Esophagus muscularis mucosa (tissue), 4 donors: ENCODE measurements around the gene RAMP3. TPM values are rescaled to one million over a fixed set of nuclear protein-coding genes. Genes with fewer than 3 reads are reported as not detected.

ENCODE experiments used
- DNase-seq: peaks from one replicate; pipeline ENCODE4 v3.0.0-alpha.2; 2017; ENCODE audit errors: extremely low spot score
- H3K27ac ChIP-seq, 4 donors: fragments of 200-600 bp; sonication (generic); replicated peaks in 1 of 4; 1 replicate in 3 of 4; 2 replicates in 1 of 4; pipeline ENCODE4 v1.5.1; 2016 to 2019; ENCODE audit warnings: mild to moderate bottlenecking in 1 of 4
- H3K27me3 ChIP-seq, 4 donors: fragments of 200-600 bp; sonication (generic); one replicate each; pipeline versions ENCODE4 v1.5.1 to v1.6.0; 2016 to 2019
- H3K36me3 ChIP-seq, 4 donors: fragments of 200-600 bp; sonication (generic); one replicate each; pipeline ENCODE4 v1.5.1; 2016 to 2019
- H3K4me1 ChIP-seq, 4 donors: fragments of 200-600 bp; sonication (generic); one replicate each; pipeline ENCODE4 v1.5.1; 2016 to 2019
- H3K4me3 ChIP-seq, 4 donors: fragments of 200-600 bp; sonication (generic); 1 replicate in 2 of 4; 2 replicates in 2 of 4; pipeline ENCODE4 v1.5.1; 2016 to 2019; ENCODE audit warnings: mild to moderate bottlenecking in 4 of 4, moderate library complexity in 1 of 4
- H3K9me3 ChIP-seq, 4 donors: fragments of 200-600 bp; sonication (generic); 1 replicate in 3 of 4; 2 replicates in 1 of 4; pipeline ENCODE4 v1.5.1; 2016 to 2019
- EP300 ChIP-seq: sonication (generic); formaldehyde crosslinking; IDR thresholded peaks from one replicate; pipeline ENCODE4 v1.6.1; 2017; ENCODE audit warnings: antibody characterized with exemption
- POLR2A ChIP-seq: fragments of 450-650 bp; IDR thresholded peaks from one replicate; pipeline ENCODE4 v1.6.1; 2017; ENCODE audit warnings: antibody characterized with exemption, moderate library complexity, mild to moderate bottlenecking, low read depth
- POLR2AphosphoS5 ChIP-seq, 2 donors: sonication (generic); formaldehyde crosslinking; IDR thresholded peaks; one replicate each; pipeline ENCODE4 v1.6.1; 2017; ENCODE audit warnings: antibody characterized with exemption in 2 of 2
- WGBS: methylation state at CpG from one replicate; pipeline ENCODE4 v1.1.5; 2018; 5-methylcytosine and 5-hydroxymethylcytosine counted together
- intact Hi-C: fragments of 100-400 bp; cut with DNase I; formaldehyde crosslinking; loops from one replicate; pipeline ENCODE4 v1.15.1; 2023
- total RNA-seq, 4 donors: library from RNA; depleted of rRNA; stranded (reverse); fragments of >200 nt; gene quantifications; one replicate each; pipeline versions ENCODE4 v1.1.0 to v1.2.1, GENCODE V29; 2016
- TF ChIP-seq, protein P1 (sequence below), 3 experiments: fragments of 200-600 bp in 2 of 3; fragments of 450-650 bp in 1 of 3; sonication (generic) in 2 of 3; IDR thresholded peaks; one replicate each; pipeline ENCODE4 v1.5.1; 2017 to 2019; ENCODE audit warnings: antibody characterized with exemption in 3 of 3, mild to moderate bottlenecking in 2 of 3, moderate library complexity in 1 of 3

Gene RAMP3
- total RNA-seq, 4 donors from 2014 or later: 30.7 to 112 (median 77.2) TPM

DNA sequence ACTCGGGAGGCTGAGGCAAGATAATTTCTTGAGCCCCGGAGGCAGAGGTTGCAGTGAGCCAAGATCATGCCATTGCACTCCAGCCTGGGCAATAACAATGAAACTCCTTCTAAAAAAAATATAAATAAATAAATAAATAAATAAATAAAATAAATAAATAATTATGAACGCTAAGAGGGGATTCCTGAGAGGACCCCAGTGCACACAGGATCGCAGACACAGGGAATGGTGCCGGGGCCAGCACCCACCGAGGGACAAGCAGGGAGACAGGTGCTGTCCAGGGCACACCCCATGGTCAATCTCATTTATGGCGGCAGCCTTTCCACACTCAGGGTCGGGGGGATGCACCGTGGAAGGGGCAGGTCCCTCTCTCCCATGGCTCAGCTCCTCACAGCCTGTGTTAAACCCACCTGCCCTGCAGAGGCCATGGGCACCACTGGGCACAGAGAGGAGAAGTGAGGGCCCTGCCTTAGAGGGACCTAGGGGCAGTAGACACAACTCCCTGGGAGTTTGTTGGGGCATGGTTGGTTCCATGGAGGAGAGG, 2.2 kb upstream of the RAMP3 start:
- Histone ChIP-seq H3K4me1 (peaks cover 0 to 18% (median 16%) of the 10 kb centered on the region in 4 donors), H3K27me3 (peaks cover 0 to 49% (median 6%) of the 10 kb centered on the region in 4 donors), H3K4me3 (no peak overlapping the region), H3K9me3 (no peaks in the 10 kb centered on the region), H3K36me3 (no peaks in the 10 kb centered on the region), H3K27ac (no peak overlapping the region)
- intact Hi-C loops: loop anchor here (10.0 kb wide), 1 partner anchor 699 kb away; no protein-coding TSS in a partner anchor
- TF ChIP-seq POLR2A: no peak
- no peak for TF ChIP-seq EP300
- TF ChIP-seq POLR2AphosphoS5 (IDR thresholded peaks at IDR 0.05): no peak
- TF ChIP-seq, protein P1, sequence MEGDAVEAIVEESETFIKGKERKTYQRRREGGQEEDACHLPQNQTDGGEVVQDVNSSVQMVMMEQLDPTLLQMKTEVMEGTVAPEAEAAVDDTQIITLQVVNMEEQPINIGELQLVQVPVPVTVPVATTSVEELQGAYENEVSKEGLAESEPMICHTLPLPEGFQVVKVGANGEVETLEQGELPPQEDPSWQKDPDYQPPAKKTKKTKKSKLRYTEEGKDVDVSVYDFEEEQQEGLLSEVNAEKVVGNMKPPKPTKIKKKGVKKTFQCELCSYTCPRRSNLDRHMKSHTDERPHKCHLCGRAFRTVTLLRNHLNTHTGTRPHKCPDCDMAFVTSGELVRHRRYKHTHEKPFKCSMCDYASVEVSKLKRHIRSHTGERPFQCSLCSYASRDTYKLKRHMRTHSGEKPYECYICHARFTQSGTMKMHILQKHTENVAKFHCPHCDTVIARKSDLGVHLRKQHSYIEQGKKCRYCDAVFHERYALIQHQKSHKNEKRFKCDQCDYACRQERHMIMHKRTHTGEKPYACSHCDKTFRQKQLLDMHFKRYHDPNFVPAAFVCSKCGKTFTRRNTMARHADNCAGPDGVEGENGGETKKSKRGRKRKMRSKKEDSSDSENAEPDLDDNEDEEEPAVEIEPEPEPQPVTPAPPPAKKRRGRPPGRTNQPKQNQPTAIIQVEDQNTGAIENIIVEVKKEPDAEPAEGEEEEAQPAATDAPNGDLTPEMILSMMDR (IDR thresholded peaks at IDR 0.05): no peak
- 93% methylated on average over 9 of the region's 9 CpGs for WGBS
- DNase-seq: no peak

DNA sequence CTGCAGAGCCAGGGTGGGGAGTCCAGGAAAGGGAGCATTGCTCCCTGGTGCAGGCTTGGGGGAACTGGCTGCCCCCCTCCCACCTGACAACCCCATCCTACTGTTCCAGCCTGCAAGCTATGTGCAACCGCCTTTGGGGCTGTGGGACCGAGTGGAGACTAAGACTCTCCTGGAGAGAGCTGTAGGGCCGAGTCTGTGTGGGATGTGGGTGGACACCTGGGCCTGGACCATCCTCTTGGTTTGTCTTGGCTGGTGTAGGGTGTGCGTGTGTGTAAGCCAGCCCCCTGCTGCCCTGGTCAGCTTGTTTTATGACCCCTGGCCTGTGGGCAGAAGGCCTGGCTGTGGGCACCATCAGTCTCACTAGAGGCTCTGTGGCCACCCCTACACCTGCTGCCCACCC, 1.6 kb upstream of the RAMP3 start:
- H3K36me3 ChIP-seq: no peaks in the 10 kb centered on the region
- no peaks in the 10 kb centered on the region for H3K9me3 ChIP-seq
- 93% methylated on average over 4 of the region's 4 CpGs for WGBS
- intact Hi-C loops: loop anchor here (10.0 kb wide), 1 partner anchor 699 kb away; no protein-coding TSS in a partner anchor
- no peak overlapping the region for H3K27ac ChIP-seq
- no peak for TF ChIP-seq POLR2A
- TF ChIP-seq, protein P1 (IDR thresholded peaks at IDR 0.05): no peak
- no peak for TF ChIP-seq POLR2AphosphoS5 (IDR thresholded peaks at IDR 0.05)
- TF ChIP-seq EP300: no peak
- no peak for DNase-seq
- no peak overlapping the region for H3K4me3 ChIP-seq
- H3K27me3 ChIP-seq: peaks cover 0 to 49% (median 6%) of the 10 kb centered on the region in 4 donors
- H3K4me1 ChIP-seq: peaks cover 0 to 18% (median 16%) of the 10 kb centered on the region in 4 donors

DNA sequence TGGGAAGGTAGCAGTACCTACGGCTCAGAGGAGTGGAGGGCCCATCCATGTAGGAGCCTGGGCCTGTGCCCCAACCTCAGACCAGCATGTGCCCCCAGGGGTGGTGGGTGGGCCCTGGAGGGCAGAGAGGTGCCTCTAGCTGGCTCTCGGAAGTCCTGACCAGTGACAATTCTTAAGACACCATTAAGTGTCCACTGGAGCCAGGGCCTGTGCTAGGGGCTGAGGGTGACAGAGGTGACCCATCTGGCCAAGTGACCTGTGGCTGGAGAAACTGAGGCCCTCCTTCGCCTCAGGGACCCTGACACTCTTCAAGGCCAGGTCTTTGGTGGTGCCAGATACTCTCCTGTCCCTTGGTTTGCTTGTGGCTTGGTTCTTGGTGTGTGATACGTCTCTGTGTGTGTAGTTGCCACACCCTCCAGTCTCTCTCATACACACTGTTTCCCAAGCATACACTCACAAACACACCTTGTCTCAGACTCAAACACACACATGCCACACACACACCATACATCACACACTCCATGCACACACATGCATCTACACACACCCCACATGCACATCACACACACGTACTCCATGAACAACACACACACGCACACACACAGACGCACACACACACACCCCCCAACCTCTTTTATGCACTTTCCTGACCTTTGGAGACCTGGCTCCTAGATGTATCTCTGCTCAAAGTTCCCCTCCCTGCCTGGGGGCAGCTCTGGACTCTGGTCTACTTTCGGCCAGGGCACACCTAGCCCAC, 897 bp upstream of the RAMP3 start:
- WGBS: 87% methylated on average over 7 of the region's 8 CpGs
- no peaks in the 10 kb centered on the region for H3K9me3 ChIP-seq
- peaks cover 3 to 18% (median 16%) of the 10 kb centered on the region in 4 donors for H3K4me1 ChIP-seq
- DNase-seq: no peak
- no peaks in the 10 kb centered on the region for H3K36me3 ChIP-seq
- peak overlapping the region; percentile 49 to 61 (median 50) for H3K4me3 ChIP-seq
- H3K27ac ChIP-seq: no peak overlapping the region
- intact Hi-C loops: loop anchor here (10.0 kb wide), 1 partner anchor 698 kb away; no protein-coding TSS in a partner anchor
- no peak for TF ChIP-seq EP300
- no peak for TF ChIP-seq POLR2A
- TF ChIP-seq POLR2AphosphoS5 (IDR thresholded peaks at IDR 0.05): no peak
- TF ChIP-seq, protein P1 (IDR thresholded peaks at IDR 0.05): no peak
- peaks cover 0 to 49% (median 6%) of the 10 kb centered on the region in 4 donors for H3K27me3 ChIP-seq

DNA sequence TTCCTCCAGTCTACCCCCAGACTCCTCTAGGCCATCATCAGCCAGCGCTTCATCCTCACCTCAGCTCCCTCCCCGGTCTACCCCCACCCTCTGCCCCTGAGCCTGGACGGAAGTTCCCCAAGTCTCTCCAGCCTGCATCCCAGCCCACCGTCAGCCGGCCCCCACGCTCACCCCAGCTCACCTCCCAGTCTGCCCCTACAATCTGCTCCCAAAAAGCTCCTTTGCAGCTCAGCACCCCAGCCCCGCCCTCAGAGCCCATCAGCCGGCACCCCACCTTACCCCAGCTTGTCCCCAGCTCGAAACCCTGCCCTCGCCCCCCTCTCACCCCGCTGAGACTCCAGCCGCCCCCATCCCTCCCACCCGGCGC, 322 bp upstream of the RAMP3 start:
- Histone ChIP-seq H3K9me3 (no peaks in the 10 kb centered on the region), H3K27me3 (peaks cover 0 to 49% (median 6%) of the 10 kb centered on the region in 4 donors), H3K27ac (peak overlapping the region in 3 of 4 donors; percentile 39 to 73 (median 63)), H3K4me1 (peaks cover 3 to 18% (median 16%) of the 10 kb centered on the region in 4 donors), H3K36me3 (no peaks in the 10 kb centered on the region), H3K4me3 (peak overlapping the region; percentile 49 to 61 (median 50))
- DNase-seq: no peak
- intact Hi-C loops: loop anchor here (10.0 kb wide), 1 partner anchor 698 kb away; no protein-coding TSS in a partner anchor
- WGBS: 15% methylated on average over 12 of the region's 14 CpGs
- TF ChIP-seq EP300: no peak
- TF ChIP-seq, protein P1 (IDR thresholded peaks at IDR 0.05): no peak
- no peak for TF ChIP-seq POLR2A
- TF ChIP-seq POLR2AphosphoS5 (IDR thresholded peaks at IDR 0.05): no peak
